ENCODE data around the gene PIBF1.

GRCh38 chr13:72798817-72799216 is 16.9 kb downstream of the PIBF1 start:
- TF ChIP-seq CTCF (conservative IDR thresholded peaks at IDR 0.05; ENCODE audit: low read depth, low read length) (no peak), EZH2 (IDR thresholded peaks at IDR 0.05; ENCODE audit: borderline replicate concordance, low read depth, low read length, poor library complexity, severe bottlenecking) (no peak)

Data from A673 (cell line).